HG03175 (cell line): Measurements from ENCODE around the gene GPR61.

Experiments
- ATAC-seq: cut with Tn5 transposase; IDR thresholded peaks from one replicate; pipeline ENCODE4 v1.9.1; 2021; ENCODE audit warnings: mild to moderate bottlenecking, moderate library complexity; ENCODE audit not compliant: unreplicated experiment

GPR61 gene

GRCh38 chr1:109535481-109535880 is 4.2 kb upstream of the GPR61 start:
- ATAC-seq = no peak

GRCh38 chr1:109535971-109536491 is 3.6 kb upstream of the GPR61 start:
- no peak for ATAC-seq

- no peak for ATAC-seq
Measured at GRCh38 chr1:109537450-109538178, 2.1 kb upstream of the GPR61 start.

GRCh38 chr1:109538827-109539555 is 681 bp upstream of the GPR61 start:
- no peak for ATAC-seq

GRCh38 chr1:109541102-109541501 is 1.4 kb downstream of the GPR61 start:
- ATAC-seq = no peak

- ATAC-seq = no peak
Measured at GRCh38 chr1:109542657-109543056, 3.0 kb downstream of the GPR61 start.

- no peak for ATAC-seq
Measured at GRCh38 chr1:109543283-109543987, 3.8 kb downstream of the GPR61 start.

GRCh38 chr1:109543988-109544735 is 4.5 kb downstream of the GPR61 start:
- no peak for ATAC-seq

GRCh38 chr1:109546311-109547109 is 6.8 kb downstream of the GPR61 start:
- ATAC-seq = peak; percentile 38

GRCh38 chr1:109547463-109548320 is 8.0 kb downstream of the GPR61 start:
- ATAC-seq = no peak

- peak; percentile 90 for ATAC-seq
Measured at GRCh38 chr1:109548321-109549267, 8.9 kb downstream of the GPR61 start, which contains the start of gene GNAI3. TSS of gene GNAI3 (plus strand) at chr1:109548615. CDS start at chr1:109548721, 106 bp downstream.

- no peak for ATAC-seq
Measured at GRCh38 chr1:109556563-109556962, 16.9 kb downstream of the GPR61 start.

- no peak for ATAC-seq
Measured at GRCh38 chr1:109557520-109557919, 17.8 kb downstream of the GPR61 start.

GRCh38 chr1:109559995-109560394 is 20.3 kb downstream of the GPR61 start:
- no peak for ATAC-seq

GRCh38 chr1:109564194-109564878 is 24.7 kb downstream of the GPR61 start:
- ATAC-seq = no peak

GRCh38 chr1:109565241-109565640 is 25.6 kb downstream of the GPR61 start:
- no peak for ATAC-seq

GRCh38 chr1:109566982-109567381 is 27.3 kb downstream of the GPR61 start:
- ATAC-seq = no peak
